ENCODE data around the gene SMARCA2.

Gene SMARCA2

DNA sequence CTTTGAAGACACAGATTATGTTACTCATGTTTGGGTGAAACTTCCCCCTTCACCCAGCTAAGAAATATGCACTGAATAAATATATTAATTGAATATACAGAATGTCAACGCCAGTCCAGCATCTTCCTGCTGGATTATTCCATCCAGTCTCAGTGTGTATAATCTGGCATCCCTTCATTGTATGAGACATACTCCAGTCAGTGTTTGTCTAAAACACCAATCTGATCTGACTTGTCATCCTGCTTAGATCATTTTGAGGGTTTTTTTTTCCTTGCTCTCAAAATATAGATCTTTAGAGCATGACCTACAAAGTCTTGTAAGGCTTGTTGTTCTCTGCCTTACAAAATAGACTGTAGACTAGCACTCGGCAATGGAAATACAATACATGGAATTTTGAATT lies 195.1 kb downstream of the SMARCA2 start:
- no peaks in the 10 kb centered on the region for H3K36me3 ChIP-seq (ENCODE audit: insufficient read depth)
- no peaks in the 10 kb centered on the region for H3K27me3 ChIP-seq (ENCODE audit: insufficient read depth, low read depth)
- H3K4me1 ChIP-seq (ENCODE audit: low read depth, poor library complexity, severe bottlenecking) = no peaks in the 10 kb centered on the region
- no peaks in the 10 kb centered on the region for H4K20me1 ChIP-seq (ENCODE audit: insufficient read depth)
- no peak overlapping the region for H3K27ac ChIP-seq
- no peak overlapping the region for H2AFZ ChIP-seq (ENCODE audit: low read depth)
- H3K4me2 ChIP-seq = no peak overlapping the region
- no peak overlapping the region for H3K9ac ChIP-seq
- no peak overlapping the region for H3K4me3 ChIP-seq (IDR thresholded peaks at IDR 0.05; ENCODE audit: insufficient read depth, low read depth, low read length)
- H3K79me2 ChIP-seq (ENCODE audit: insufficient read depth, low read depth) = no peaks in the 10 kb centered on the region
- no peak for TF ChIP-seq CTCF (conservative IDR thresholded peaks at IDR 0.05; ENCODE audit: low read depth, low read length)

- Histone ChIP-seq H3K27me3 (ENCODE audit: insufficient read depth, low read depth) (no peaks in the 10 kb centered on the region), H3K4me1 (ENCODE audit: low read depth, poor library complexity, severe bottlenecking) (peaks cover 14% of the 10 kb centered on the region), H3K4me3 (IDR thresholded peaks at IDR 0.05; ENCODE audit: insufficient read depth, low read depth, low read length) (no peak overlapping the region), H3K36me3 (ENCODE audit: insufficient read depth) (no peaks in the 10 kb centered on the region), H4K20me1 (ENCODE audit: insufficient read depth) (no peaks in the 10 kb centered on the region), H3K9ac (no peak overlapping the region), H2AFZ (ENCODE audit: low read depth) (no peak overlapping the region), H3K27ac (no peak overlapping the region), H3K4me2 (no peak overlapping the region), H3K79me2 (ENCODE audit: insufficient read depth, low read depth) (no peaks in the 10 kb centered on the region)
- TF ChIP-seq CTCF (conservative IDR thresholded peaks at IDR 0.05; ENCODE audit: low read depth, low read length) = no peak
Observed at GRCh38 chr9:2213830-2214468, 198.8 kb downstream of the SMARCA2 start.

DNA sequence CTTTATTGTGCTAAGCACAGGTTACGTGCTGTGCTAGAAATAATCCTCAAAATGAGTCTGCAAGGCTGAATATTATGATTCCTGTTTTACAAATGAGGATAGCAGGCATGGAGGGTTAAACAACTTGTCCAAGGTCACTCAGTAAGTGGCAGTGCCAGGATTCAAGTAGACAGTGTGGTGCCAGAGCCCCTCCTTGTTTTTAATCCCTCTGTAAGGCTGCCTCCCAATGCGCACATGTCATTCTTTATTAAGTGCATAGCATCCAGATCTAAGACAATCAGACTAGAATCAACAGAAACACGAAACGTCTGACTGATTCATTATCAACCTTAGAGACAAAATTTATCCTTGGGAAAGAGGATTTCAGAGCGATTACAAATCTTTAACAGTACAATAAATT lies 199.6 kb downstream of the SMARCA2 start:
- H3K27ac ChIP-seq = no peak overlapping the region
- no peak for TF ChIP-seq CTCF (conservative IDR thresholded peaks at IDR 0.05; ENCODE audit: low read depth, low read length)
- no peaks in the 10 kb centered on the region for H3K79me2 ChIP-seq (ENCODE audit: insufficient read depth, low read depth)
- H3K9ac ChIP-seq = no peak overlapping the region
- peaks cover 14% of the 10 kb centered on the region for H3K4me1 ChIP-seq (ENCODE audit: low read depth, poor library complexity, severe bottlenecking)
- H4K20me1 ChIP-seq (ENCODE audit: insufficient read depth) = no peaks in the 10 kb centered on the region
- H3K36me3 ChIP-seq (ENCODE audit: insufficient read depth) = no peaks in the 10 kb centered on the region
- no peak overlapping the region for H3K4me3 ChIP-seq (IDR thresholded peaks at IDR 0.05; ENCODE audit: insufficient read depth, low read depth, low read length)
- H2AFZ ChIP-seq (ENCODE audit: low read depth) = no peak overlapping the region
- H3K4me2 ChIP-seq = no peak overlapping the region
- no peaks in the 10 kb centered on the region for H3K27me3 ChIP-seq (ENCODE audit: insufficient read depth, low read depth)

DNA sequence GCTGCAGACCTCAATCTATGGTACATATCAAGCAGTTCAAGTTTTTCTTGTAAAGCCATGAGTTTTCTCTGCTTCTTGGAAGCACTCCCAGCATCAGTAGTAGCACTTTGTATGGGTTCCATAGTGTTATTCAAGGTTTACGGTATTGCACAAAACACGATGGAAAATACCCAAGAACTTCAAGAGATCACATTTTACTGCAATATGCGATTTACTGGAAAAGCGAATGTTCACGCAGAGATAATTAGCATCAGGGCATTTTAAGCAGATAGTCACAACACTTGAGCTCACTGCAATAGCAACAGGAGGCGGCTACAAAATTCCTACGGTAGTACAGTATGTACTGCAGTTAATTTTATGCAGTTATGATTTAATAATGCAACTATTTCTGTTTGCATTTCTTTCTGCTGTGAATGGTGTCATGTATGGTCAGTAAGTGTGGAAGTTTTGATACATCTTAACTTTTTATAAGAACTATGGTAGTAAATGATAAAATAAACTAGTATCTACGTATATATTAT lies 200.8 kb downstream of the SMARCA2 start:
- H3K27me3 ChIP-seq (ENCODE audit: insufficient read depth, low read depth) = no peaks in the 10 kb centered on the region
- no peaks in the 10 kb centered on the region for H3K79me2 ChIP-seq (ENCODE audit: insufficient read depth, low read depth)
- H3K27ac ChIP-seq = no peak overlapping the region
- no peak overlapping the region for H2AFZ ChIP-seq (ENCODE audit: low read depth)
- H3K36me3 ChIP-seq (ENCODE audit: insufficient read depth) = no peaks in the 10 kb centered on the region
- H3K4me3 ChIP-seq (IDR thresholded peaks at IDR 0.05; ENCODE audit: insufficient read depth, low read depth, low read length) = no peak overlapping the region
- H3K4me2 ChIP-seq = no peak overlapping the region; the same call in 1 of the 2 replicates
- H3K9ac ChIP-seq = no peak overlapping the region
- no peaks in the 10 kb centered on the region for H4K20me1 ChIP-seq (ENCODE audit: insufficient read depth)
- H3K4me1 ChIP-seq (ENCODE audit: low read depth, poor library complexity, severe bottlenecking) = peaks cover 14% of the 10 kb centered on the region
- no peak for TF ChIP-seq CTCF (conservative IDR thresholded peaks at IDR 0.05; ENCODE audit: low read depth, low read length)
